GM13976 (cell line): ENCODE measurements around the gene SYT1.

Experiments used
- DNase-seq: peaks from one replicate; pipeline ENCODE4 v3.0.0; 2012; ENCODE audit warnings: low spot score
- in situ Hi-C: fragments of 300-500 bp; cut with MboI; formaldehyde crosslinking; loops from one replicate; pipeline ENCODE4 v1.12.0; 2022; ENCODE audit warnings: low sequenced_read_pairs, mixed read lengths, inconsistent platforms; ENCODE audit not compliant: unreplicated experiment
- TF ChIP-seq, protein P1 (sequence below): IDR thresholded peaks from 2 replicates; pipeline ENCODE4 v1.5.1; 2012; ENCODE audit warnings: borderline replicate concordance, mild to moderate bottlenecking; ENCODE audit not compliant: insufficient read depth; ENCODE audit errors: extremely low read depth, missing control alignments, control extremely low read depth

The SYT1 gene

GRCh38 chr12:79071498-79071897 is 206.9 kb downstream of the SYT1 start:
- TF ChIP-seq, protein P1, sequence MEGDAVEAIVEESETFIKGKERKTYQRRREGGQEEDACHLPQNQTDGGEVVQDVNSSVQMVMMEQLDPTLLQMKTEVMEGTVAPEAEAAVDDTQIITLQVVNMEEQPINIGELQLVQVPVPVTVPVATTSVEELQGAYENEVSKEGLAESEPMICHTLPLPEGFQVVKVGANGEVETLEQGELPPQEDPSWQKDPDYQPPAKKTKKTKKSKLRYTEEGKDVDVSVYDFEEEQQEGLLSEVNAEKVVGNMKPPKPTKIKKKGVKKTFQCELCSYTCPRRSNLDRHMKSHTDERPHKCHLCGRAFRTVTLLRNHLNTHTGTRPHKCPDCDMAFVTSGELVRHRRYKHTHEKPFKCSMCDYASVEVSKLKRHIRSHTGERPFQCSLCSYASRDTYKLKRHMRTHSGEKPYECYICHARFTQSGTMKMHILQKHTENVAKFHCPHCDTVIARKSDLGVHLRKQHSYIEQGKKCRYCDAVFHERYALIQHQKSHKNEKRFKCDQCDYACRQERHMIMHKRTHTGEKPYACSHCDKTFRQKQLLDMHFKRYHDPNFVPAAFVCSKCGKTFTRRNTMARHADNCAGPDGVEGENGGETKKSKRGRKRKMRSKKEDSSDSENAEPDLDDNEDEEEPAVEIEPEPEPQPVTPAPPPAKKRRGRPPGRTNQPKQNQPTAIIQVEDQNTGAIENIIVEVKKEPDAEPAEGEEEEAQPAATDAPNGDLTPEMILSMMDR = no peak
- in situ Hi-C loops = no loop called here
- DNase-seq = no peak

- in situ Hi-C loops = no loop called here
- no peak for DNase-seq
Observed at GRCh38 chr12:79073506-79073905, 208.9 kb downstream of the SYT1 start.

GRCh38 chr12:79082595-79082994 is 218.0 kb downstream of the SYT1 start:
- in situ Hi-C loops = no loop called here
- no peak for DNase-seq
- TF ChIP-seq, protein P1 = no peak

More at GRCh38 chr12:79073506-79073905, 208.9 kb downstream of the SYT1 start:
- TF ChIP-seq, protein P1 = no peak

GRCh38 chr12:79083181-79083580 is 218.6 kb downstream of the SYT1 start:
- TF ChIP-seq, protein P1 = no peak
- in situ Hi-C loops = no loop called here
- DNase-seq = no peak

GRCh38 chr12:79085106-79085682 is 220.6 kb downstream of the SYT1 start:
- in situ Hi-C loops = no loop called here
- TF ChIP-seq, protein P1 = no peak
- no peak for DNase-seq

GRCh38 chr12:79086541-79087296 is 222.1 kb downstream of the SYT1 start:
- TF ChIP-seq, protein P1 = no peak
- DNase-seq = no peak

More at GRCh38 chr12:79086541-79087296, 222.1 kb downstream of the SYT1 start:
- in situ Hi-C loops = no loop called here
